Central memory CD8-positive, alpha-beta T cell (primary cell): ENCODE data around the gene SDCCAG8.

ENCODE experiments used
- ATAC-seq: fragments of 150-1000 bp; cut with Tn5 transposase; replicated peaks from 2 replicates; pipeline ENCODE4 v1.10.0; 2022; ENCODE audit warnings: mild to moderate bottlenecking, moderate FRiP score, moderate number of reproducible peaks; ENCODE audit not compliant: poor library complexity, severe bottlenecking; ENCODE audit errors: extremely low read depth
- DNase-seq, 2 donors: peaks; one replicate each; pipeline ENCODE4 v3.0.0; 2021; ENCODE audit warnings: low spot score in 2 of 2
- H3K27ac Mint-ChIP-seq: one replicate; pipeline ENCODE4 v1.8.0; 2022; ENCODE audit warnings: low read depth, mild to moderate bottlenecking, moderate library complexity, mixed read lengths
- H3K27me3 Mint-ChIP-seq: one replicate; pipeline ENCODE4 v1.8.0; 2022; ENCODE audit warnings: mixed read lengths
- H3K36me3 Mint-ChIP-seq: one replicate; pipeline ENCODE4 v1.8.0; 2022; ENCODE audit warnings: mild to moderate bottlenecking, moderate library complexity, mixed read lengths; ENCODE audit not compliant: insufficient read depth
- H3K4me1 Mint-ChIP-seq: one replicate; pipeline ENCODE4 v1.8.0; 2022; ENCODE audit warnings: mixed read lengths
- H3K4me3 Mint-ChIP-seq: one replicate; pipeline ENCODE4 v1.8.0; 2022; ENCODE audit warnings: mild to moderate bottlenecking, moderate library complexity, mixed read lengths
- H3K9me3 Mint-ChIP-seq: one replicate; pipeline ENCODE4 v1.8.0; 2022; ENCODE audit warnings: mixed read lengths

Gene SDCCAG8

DNA sequence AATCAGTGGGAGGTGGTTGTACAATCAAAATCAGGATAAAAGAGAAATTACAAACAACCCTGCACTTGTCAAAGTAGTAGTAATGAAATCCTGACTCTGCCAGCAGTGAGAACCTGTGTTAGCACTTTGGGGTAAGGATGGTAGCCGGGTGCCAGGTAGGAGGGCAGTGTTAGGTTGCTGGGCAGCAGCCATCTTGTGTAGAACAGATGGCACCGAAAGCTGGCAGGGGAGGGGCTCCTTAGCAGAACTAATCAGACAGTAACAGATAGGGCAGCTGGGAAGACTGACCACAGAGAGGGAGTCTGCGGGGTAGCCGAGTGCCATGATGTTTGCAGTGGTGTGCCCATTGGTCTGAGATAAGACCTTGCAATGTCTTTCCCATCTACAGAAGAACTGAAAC is 137.3 kb downstream of the SDCCAG8 start:
- Mint-ChIP-seq H3K27me3 (no peaks in the 10 kb centered on the region), H3K9me3 (no peaks in the 10 kb centered on the region), H3K36me3 (no peaks in the 10 kb centered on the region), H3K27ac (peak overlapping the region; percentile 2), H3K4me1 (no peaks in the 10 kb centered on the region), H3K4me3 (no peak overlapping the region)
- no peak for DNase-seq
- ATAC-seq, result no peak

DNA sequence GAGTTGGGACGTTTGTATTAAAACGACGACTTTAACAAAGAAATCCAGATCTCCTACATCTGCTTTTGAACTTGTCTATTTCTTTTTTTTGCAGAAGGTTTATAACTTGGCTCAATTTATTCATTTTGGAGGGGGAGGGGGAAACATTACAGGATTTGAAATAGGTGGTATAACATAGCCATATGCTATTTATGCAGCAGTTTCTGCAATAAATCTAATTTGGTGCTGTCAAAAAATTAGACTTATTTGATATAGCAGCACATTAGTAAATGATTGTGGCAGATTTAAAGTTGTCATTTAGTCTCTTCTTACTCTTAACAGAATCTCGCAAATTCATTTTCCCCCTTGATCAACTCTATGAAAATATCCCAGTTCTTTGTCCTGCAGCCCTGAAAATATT is 138.2 kb downstream of the SDCCAG8 start:
- no peak for ATAC-seq

DNA sequence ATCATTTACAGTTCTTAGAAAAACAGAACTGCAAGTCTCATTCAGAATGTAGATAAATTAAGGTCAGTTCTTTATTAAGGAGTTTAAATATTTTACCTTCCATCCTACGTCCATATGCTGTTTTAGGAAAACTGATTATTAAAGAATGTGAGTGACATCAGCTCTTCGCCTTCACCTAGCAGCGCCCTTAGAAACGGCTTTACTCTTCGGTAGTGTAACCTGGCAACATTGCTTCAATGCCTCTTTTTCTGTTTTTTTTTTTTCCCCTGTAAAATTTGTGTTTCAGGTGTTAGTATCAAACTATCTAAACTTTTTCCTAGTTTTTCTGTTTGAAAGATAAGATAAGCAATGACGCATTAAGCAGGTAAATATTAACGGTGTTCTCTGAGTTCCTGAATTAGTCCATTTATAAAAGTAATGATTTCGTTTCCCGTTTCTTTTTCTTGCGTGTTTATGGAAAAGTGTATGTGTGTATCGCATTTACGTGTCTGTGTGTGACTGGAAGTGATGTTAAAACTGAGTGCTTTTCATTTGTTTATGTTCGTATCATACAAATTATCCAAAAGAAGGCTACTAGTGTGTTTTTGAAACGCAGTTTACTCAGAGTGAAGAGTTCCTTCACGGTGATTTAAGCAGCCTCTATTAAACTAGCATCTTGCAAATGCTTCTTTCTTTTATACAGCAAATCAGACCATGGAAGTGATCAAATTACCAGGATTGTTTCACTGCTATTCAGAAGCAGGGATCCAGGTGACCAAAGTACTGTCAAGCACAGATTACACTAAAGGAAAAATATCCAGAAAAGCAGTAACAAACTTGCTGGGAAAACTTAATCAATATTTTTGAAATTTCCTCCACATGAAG is 139.0 kb downstream of the SDCCAG8 start:
- DNase-seq, result no peak
- Mint-ChIP-seq H3K27ac (no peak overlapping the region), H3K4me1 (no peaks in the 10 kb centered on the region), H3K9me3 (no peaks in the 10 kb centered on the region), H3K36me3 (peaks cover 2% of the 10 kb centered on the region), H3K27me3 (no peaks in the 10 kb centered on the region), H3K4me3 (no peak overlapping the region)
- no peak for ATAC-seq

More for the DNA sequence above, 138.2 kb downstream of the SDCCAG8 start:
- DNase-seq, result no peak
- H3K36me3 Mint-ChIP-seq, result no peaks in the 10 kb centered on the region
- H3K27ac Mint-ChIP-seq, result no peak overlapping the region
- no peaks in the 10 kb centered on the region for H3K27me3 Mint-ChIP-seq
- H3K4me1 Mint-ChIP-seq, result no peaks in the 10 kb centered on the region
- no peaks in the 10 kb centered on the region for H3K9me3 Mint-ChIP-seq
- H3K4me3 Mint-ChIP-seq, result no peak overlapping the region

DNA sequence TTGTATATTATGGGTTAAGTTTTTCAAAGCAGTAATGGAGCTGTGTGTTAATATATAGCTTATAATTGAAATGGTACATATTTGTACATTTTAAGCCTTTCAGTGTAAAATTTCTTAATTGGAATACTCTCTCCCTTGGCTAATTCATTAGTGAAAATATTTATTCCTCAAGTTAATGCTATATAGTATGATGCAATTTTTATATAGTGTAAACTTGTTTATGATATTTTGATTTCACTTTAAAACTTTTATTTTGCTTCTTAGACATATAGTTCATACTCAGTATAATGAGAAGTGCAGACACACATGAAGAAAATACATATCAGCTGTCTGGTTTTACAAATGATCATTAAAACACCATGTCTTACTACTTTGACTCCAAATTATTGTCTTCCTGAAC is 140.6 kb downstream of the SDCCAG8 start:
- no peaks in the 10 kb centered on the region for H3K27me3 Mint-ChIP-seq
- DNase-seq, result no peak
- no peak for ATAC-seq
- peaks cover 2% of the 10 kb centered on the region for H3K36me3 Mint-ChIP-seq
- no peaks in the 10 kb centered on the region for H3K9me3 Mint-ChIP-seq
- no peak overlapping the region for H3K4me3 Mint-ChIP-seq
- H3K4me1 Mint-ChIP-seq, result no peaks in the 10 kb centered on the region
- H3K27ac Mint-ChIP-seq, result no peak overlapping the region

DNA sequence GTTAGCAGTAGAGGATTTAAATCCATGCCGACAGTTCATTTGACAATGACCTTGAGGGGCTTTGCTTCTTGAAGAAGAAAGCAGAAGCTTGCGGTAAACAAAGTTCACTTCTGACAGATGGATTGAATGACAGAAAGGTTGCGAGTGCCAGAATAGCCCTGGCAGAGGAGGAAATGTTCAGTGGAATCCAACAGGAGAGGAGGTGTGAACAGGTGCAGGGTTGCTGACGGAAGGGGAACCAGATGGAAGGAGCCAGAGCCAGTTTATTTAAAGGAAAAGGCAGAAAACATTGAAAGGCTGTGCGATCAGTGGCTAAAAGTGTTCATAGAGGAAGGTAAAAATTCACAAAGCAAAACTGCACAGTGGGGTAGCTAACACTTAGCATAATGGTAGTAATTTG is 141.0 kb downstream of the SDCCAG8 start:
- H3K27me3 Mint-ChIP-seq, result no peaks in the 10 kb centered on the region

DNA sequence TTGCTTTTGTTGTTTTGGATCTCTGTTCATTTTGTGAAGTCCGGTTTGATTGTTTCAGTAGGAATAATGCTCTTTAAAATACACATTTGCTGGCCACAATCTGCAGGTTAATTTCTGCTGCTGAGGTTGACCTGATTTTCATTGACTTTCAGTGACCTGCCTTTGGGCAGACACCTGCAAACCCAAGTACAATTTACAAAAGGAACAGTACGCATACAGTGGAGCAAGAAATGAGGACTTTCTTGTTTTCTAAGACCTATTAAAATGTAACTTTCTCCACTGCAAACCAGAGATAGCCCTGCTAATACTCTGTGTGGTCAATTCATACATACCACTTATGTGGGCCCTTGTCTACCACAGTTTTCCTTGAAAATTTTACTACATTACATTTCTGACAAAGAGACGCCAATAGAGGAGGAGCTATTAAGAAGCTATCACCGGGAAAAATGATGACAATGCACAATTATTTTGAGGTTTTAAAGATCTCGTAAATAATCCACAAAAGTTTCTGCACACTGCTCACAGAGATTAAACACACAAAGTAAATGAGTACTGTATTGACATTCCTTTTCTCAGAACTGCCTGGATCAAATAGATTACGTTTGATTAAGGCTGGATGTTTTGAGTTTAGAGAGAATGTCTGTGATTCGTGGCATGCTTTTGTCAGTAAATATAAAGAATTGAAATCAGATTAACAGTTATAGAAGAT is 141.9 kb downstream of the SDCCAG8 start:
- ATAC-seq (no peak), DNase-seq (no peak)
- Mint-ChIP-seq H3K4me3 (no peak overlapping the region), H3K4me1 (no peaks in the 10 kb centered on the region), H3K9me3 (no peaks in the 10 kb centered on the region), H3K27me3 (no peaks in the 10 kb centered on the region), H3K36me3 (peaks cover 4% of the 10 kb centered on the region), H3K27ac (no peak overlapping the region)

More for the DNA sequence above, 141.0 kb downstream of the SDCCAG8 start:
- DNase-seq (no peak), ATAC-seq (no peak)
- Mint-ChIP-seq H3K4me3 (no peak overlapping the region), H3K9me3 (no peaks in the 10 kb centered on the region), H3K4me1 (no peaks in the 10 kb centered on the region), H3K36me3 (peaks cover 2% of the 10 kb centered on the region), H3K27ac (no peak overlapping the region)

DNA sequence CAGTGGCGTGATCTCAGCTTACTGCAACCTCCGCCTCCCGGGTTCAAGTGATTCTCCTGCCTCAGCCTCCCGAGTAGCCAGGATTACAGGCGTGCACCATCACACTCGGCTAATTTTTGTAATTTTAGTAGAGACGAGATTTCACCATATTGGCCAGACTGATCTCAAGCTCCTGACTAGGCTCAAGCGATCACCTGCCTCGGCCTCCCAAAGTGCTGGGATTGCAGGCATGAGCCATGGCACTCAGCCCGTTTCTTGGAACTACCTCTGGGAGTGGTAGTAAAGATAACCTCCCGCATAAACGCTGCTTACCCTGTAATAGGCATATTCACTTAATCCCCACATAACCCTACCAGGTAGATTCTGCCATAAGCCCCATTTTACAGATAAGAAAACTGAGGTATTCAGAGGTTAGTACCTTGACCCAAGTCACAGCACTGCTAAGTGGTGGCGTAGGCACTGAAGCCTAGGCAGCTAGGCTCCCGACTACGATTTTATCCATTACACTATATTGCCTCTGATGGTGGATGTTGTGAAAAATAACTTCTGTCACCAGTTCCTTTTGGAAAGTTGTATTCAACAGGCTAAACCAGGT is 143.8 kb downstream of the SDCCAG8 start:
- H3K36me3 Mint-ChIP-seq, result peaks cover 6% of the 10 kb centered on the region

DNA sequence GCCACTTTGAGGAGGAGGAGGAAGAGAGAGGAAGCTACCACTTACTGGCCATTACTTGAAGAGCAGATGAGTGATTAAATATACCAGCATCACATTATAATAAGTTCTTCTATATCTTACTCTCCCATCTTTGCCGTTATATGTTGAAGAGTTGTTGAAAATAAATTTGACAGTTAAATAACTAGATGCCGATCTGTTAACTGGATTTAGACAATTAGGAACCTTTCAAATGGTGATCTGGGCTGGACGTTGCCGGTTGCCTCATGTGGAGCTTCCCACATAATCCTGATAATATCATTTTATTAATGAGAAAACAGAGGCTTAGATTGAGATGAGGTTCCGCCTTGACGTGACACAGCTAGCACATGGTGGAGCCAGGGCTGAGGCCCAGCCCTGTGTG is 147.0 kb downstream of the SDCCAG8 start:
- Mint-ChIP-seq H3K27ac (no peak overlapping the region), H3K36me3 (peaks cover 6% of the 10 kb centered on the region), H3K27me3 (no peaks in the 10 kb centered on the region), H3K4me3 (no peak overlapping the region), H3K4me1 (no peaks in the 10 kb centered on the region), H3K9me3 (no peaks in the 10 kb centered on the region)
- DNase-seq (no peak), ATAC-seq (no peak)

More for the DNA sequence above, 143.8 kb downstream of the SDCCAG8 start:
- Mint-ChIP-seq H3K4me3 (no peak overlapping the region), H3K9me3 (no peaks in the 10 kb centered on the region), H3K27ac (no peak overlapping the region), H3K4me1 (no peaks in the 10 kb centered on the region), H3K27me3 (no peaks in the 10 kb centered on the region)
- ATAC-seq (no peak), DNase-seq (no peak)

DNA sequence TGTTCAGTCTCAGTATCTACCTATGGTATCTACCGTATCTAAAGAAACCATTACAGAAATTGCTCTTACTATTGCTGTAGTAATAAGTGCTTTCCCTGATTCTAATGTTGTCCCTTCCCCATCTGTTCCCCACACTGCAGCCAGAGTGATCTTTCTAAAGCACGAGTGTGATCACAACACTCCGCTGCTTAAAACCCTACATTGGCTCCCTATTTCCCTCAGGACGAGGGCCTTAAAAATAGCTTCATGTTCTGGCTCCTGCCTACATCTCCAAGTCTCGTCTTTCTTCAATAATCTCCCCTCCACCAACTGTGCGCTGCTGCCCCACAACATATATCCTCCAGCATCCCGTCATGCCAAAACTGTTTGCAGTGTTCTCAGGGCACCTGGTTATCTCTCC is 150.6 kb downstream of the SDCCAG8 start:
- ATAC-seq (no peak), DNase-seq (no peak)
- Mint-ChIP-seq H3K27me3 (no peaks in the 10 kb centered on the region), H3K9me3 (no peaks in the 10 kb centered on the region), H3K36me3 (peaks cover 4% of the 10 kb centered on the region), H3K4me1 (no peaks in the 10 kb centered on the region), H3K4me3 (no peak overlapping the region), H3K27ac (no peak overlapping the region)

DNA sequence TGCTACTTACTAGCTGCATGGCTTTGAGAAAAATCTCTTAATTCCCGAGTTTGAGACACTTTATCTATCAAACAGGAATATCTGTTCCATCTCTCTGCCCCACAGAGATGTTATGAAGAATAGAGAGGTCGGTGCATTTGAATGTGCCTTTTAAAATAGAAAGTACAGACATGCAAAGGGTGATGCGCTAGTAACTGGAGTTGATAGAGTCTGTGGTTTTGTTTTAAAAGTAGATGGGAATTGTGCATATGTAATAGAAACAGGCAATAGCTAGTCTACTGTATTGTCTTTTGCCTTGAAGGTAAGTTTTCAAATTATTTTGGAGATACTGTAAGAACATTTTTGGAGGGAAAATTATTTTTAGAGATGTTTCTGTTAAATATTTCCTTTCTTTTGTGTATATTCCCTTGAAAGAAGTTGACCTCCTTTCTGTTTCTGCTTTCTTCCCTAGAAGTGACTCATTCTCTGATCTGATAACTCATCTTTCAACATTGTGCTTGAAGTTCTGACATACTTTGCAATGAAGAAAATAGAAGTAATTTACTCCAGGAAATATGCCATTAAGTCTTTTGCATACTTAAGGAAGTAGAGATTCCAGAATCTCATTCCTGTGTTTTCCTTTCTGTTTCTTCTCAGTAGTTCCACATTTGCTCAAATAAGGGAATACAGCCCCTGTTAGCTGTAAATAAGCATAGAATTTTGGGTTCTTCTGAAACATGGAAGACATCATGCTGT is 151.6 kb downstream of the SDCCAG8 start:
- Mint-ChIP-seq H3K4me1 (no peaks in the 10 kb centered on the region), H3K27me3 (no peaks in the 10 kb centered on the region), H3K4me3 (no peak overlapping the region), H3K36me3 (peaks cover 4% of the 10 kb centered on the region), H3K27ac (no peak overlapping the region), H3K9me3 (no peaks in the 10 kb centered on the region)
- ATAC-seq (no peak), DNase-seq (no peak)

DNA sequence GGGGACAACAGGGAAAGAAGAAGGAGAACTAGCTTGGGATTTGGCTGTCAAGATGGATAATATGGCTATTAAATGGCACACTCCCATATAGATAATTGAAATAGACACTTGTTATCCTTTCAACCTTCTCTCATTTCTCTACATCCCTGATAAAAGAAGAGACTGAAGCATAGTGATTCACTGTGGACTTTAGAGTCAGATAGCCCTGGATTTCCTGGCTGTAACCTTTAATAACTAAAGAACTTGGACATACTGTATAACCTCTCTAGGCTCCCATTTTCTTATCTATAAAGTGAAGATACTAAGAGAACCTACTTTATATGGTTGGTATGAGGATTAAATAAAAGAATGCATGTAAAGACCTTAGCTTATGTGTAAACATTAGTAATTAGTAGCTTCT is 152.6 kb downstream of the SDCCAG8 start:
- no peak overlapping the region for H3K4me3 Mint-ChIP-seq
- DNase-seq (no peak), ATAC-seq (no peak)
- H3K9me3 Mint-ChIP-seq, result no peaks in the 10 kb centered on the region
- H3K27me3 Mint-ChIP-seq, result no peaks in the 10 kb centered on the region
- no peak overlapping the region for H3K27ac Mint-ChIP-seq
- no peaks in the 10 kb centered on the region for H3K4me1 Mint-ChIP-seq
- peaks cover 2% of the 10 kb centered on the region for H3K36me3 Mint-ChIP-seq

DNA sequence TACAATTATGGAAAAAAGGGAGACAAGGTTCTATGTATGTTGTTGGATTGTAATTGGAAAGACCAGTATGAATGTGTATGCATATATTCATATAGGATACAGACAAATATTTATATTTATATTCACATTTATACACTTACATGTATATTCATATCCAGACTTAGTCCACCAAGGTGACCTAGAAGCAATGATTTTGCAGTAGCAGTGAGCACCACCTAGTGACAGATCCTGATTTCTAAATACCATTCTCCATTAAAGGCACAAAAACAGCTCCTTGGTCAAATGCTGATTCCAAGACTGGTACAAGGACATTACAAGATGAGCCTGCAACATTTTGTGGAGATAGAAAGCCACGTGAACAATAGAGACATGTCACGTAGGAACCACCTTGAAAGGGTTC is 153.4 kb downstream of the SDCCAG8 start:
- Mint-ChIP-seq H3K9me3 (no peaks in the 10 kb centered on the region), H3K27me3 (no peaks in the 10 kb centered on the region), H3K36me3 (no peaks in the 10 kb centered on the region), H3K4me1 (peaks cover 7% of the 10 kb centered on the region), H3K27ac (no peak overlapping the region), H3K4me3 (no peak overlapping the region)
- no peak for DNase-seq
- ATAC-seq, result no peak
